Trophoblast cell (in vitro differentiated cells and primary cell): ENCODE data around the gene CDC42EP1.

Experiments
- DNase-seq, 2 donors: peaks; one replicate each; pipeline ENCODE4 v3.0.0-alpha.2; 2016
- H2AFZ ChIP-seq: 2 replicates; pipeline ENCODE4 v1.6.1; 2013; ENCODE audit warnings: low read length, moderate library complexity, mild to moderate bottlenecking; ENCODE audit not compliant: insufficient read depth, poor library complexity
- H2AK5ac ChIP-seq: 2 replicates; pipeline ENCODE4 v1.6.1; 2013; ENCODE audit warnings: mild to moderate bottlenecking, low read length
- H2BK120ac ChIP-seq: 2 replicates; pipeline ENCODE4 v1.6.1; 2013; ENCODE audit warnings: low read length, mild to moderate bottlenecking, moderate library complexity; ENCODE audit not compliant: insufficient read depth, poor library complexity
- H2BK12ac ChIP-seq: 2 replicates; pipeline ENCODE4 v1.6.1; 2013; ENCODE audit warnings: mild to moderate bottlenecking, low read length, moderate library complexity
- H2BK5ac ChIP-seq: 2 replicates; pipeline ENCODE4 v1.6.1; 2013; ENCODE audit warnings: low read length, low read depth, moderate library complexity, mild to moderate bottlenecking; ENCODE audit not compliant: poor library complexity
- H3K14ac ChIP-seq: 2 replicates; pipeline ENCODE4 v1.6.1; 2013; ENCODE audit warnings: mild to moderate bottlenecking, low read length
- H3K18ac ChIP-seq: 2 replicates; pipeline ENCODE4 v1.6.1; 2013; ENCODE audit warnings: mild to moderate bottlenecking, low read length
- H3K23ac ChIP-seq: 2 replicates; pipeline ENCODE4 v1.6.1; 2013; ENCODE audit warnings: low read length
- H3K27ac ChIP-seq: 2 replicates; pipeline ENCODE4 v1.5.1; 2013; ENCODE audit warnings: low read depth, mild to moderate bottlenecking, inconsistent platforms, low read length, moderate library complexity
- H3K27me3 ChIP-seq: 2 replicates; pipeline ENCODE4 v1.6.1; 2013; ENCODE audit warnings: inconsistent platforms, mild to moderate bottlenecking, low read length, moderate library complexity; ENCODE audit not compliant: insufficient read depth
- H3K36me3 ChIP-seq, 2 experiments: 1 replicate in 1 of 2; 2 replicates in 1 of 2; pipeline ENCODE4 v1.6.1; 2013; ENCODE audit warnings: low read length in 2 of 2, mild to moderate bottlenecking in 2 of 2, moderate library complexity in 1 of 2; ENCODE audit not compliant: insufficient read depth in 2 of 2, control insufficient read depth in 1 of 2
- H3K4ac ChIP-seq: 2 replicates; pipeline ENCODE4 v1.6.1; 2013; ENCODE audit warnings: low read depth, mild to moderate bottlenecking, low read length, moderate library complexity
- H3K4me1 ChIP-seq, 2 experiments: 1 replicate in 1 of 2; 2 replicates in 1 of 2; pipeline ENCODE4 v1.6.1; 2013; ENCODE audit warnings: low read length in 2 of 2, mild to moderate bottlenecking in 2 of 2, moderate library complexity in 1 of 2; ENCODE audit not compliant: insufficient read depth in 2 of 2, control insufficient read depth in 1 of 2
- H3K4me2 ChIP-seq: 2 replicates; pipeline ENCODE4 v1.6.1; 2013; ENCODE audit warnings: inconsistent platforms, mild to moderate bottlenecking, low read length, moderate library complexity
- H3K4me3 ChIP-seq: 2 replicates; pipeline ENCODE4 v1.5.1; 2013; ENCODE audit warnings: mild to moderate bottlenecking, low read depth, low read length, inconsistent platforms
- H3K79me1 ChIP-seq: one replicate; pipeline ENCODE4 v1.6.1; 2013; ENCODE audit warnings: low read length
- H3K79me2 ChIP-seq: 2 replicates; pipeline ENCODE4 v1.6.1; 2013; ENCODE audit warnings: low read length, mild to moderate bottlenecking; ENCODE audit not compliant: control insufficient read depth, insufficient read depth, poor library complexity
- H3K9ac ChIP-seq: 2 replicates; pipeline ENCODE4 v1.6.1; 2013; ENCODE audit warnings: mild to moderate bottlenecking, low read length
- H3K9me3 ChIP-seq: 2 replicates; pipeline ENCODE4 v1.6.1; 2013; ENCODE audit warnings: low read depth, mild to moderate bottlenecking, control low read depth, inconsistent platforms, low read length; ENCODE audit not compliant: insufficient read depth
- H4K12ac ChIP-seq: 2 replicates; pipeline ENCODE4 v1.6.1; 2013; ENCODE audit warnings: low read depth, mild to moderate bottlenecking, low read length, moderate library complexity
- H4K8ac ChIP-seq: 2 replicates; pipeline ENCODE4 v1.6.1; 2013; ENCODE audit warnings: low read depth, mild to moderate bottlenecking, low read length, moderate library complexity
- H4K91ac ChIP-seq: one replicate; pipeline ENCODE4 v1.6.1; 2013; ENCODE audit warnings: low read depth, mild to moderate bottlenecking, low read length, moderate library complexity
- WGBS: extraction: QIAGEN DNeasy Blood & Tissue Kit; methylation state at CpG from one replicate; pipeline ENCODE4 v1.1.7; 2013; ENCODE audit warnings: missing lambda C conversion rate; ENCODE audit not compliant: insufficient read length, insufficient coverage; ENCODE audit errors: extremely low coverage; 5-methylcytosine and 5-hydroxymethylcytosine counted together

The CDC42EP1 gene

DNA sequence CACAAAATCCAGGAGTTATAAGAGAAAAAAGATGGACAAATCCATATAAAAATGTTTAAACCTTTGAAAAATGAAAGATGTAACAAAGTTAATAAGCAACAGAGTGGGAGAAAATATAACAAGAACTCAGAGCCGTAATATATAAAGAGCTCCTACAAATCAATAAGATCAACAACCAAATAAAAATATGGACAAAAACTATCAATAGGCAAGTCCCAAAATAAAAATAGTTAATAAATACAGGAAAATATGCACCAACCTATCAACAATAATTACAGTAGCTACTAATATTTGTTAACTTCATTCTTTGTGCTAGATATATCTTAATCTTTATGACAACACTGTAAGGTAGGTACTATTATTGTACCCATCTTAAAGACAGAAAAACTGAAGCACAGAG, 43.8 kb upstream of the CDC42EP1 start:
- Histone ChIP-seq H3K79me2 (peaks cover 5% of the 10 kb centered on the region), H2BK12ac (no peak overlapping the region), H3K27ac (no peak overlapping the region), H3K4me3 (no peak overlapping the region), H3K9me3 (peaks cover 6% of the 10 kb centered on the region), H4K12ac (no peak overlapping the region), H3K4me1 (peaks cover 14 to 19% of the 10 kb centered on the region in 2 experiments), H3K27me3 (peaks cover 3% of the 10 kb centered on the region), H4K8ac (no peak overlapping the region), H2BK120ac (no peak overlapping the region), H2AK5ac (no peak overlapping the region), H3K79me1 (peaks cover 10% of the 10 kb centered on the region), H2BK5ac (no peak overlapping the region), H3K9ac (no peak overlapping the region), H3K4me2 (no peak overlapping the region), H4K91ac (no peak overlapping the region), H3K18ac (no peak overlapping the region), H3K4ac (no peak overlapping the region), H3K36me3 (no peaks in the 10 kb centered on the region), H3K23ac (no peak overlapping the region), H3K14ac (no peak overlapping the region), H2AFZ (no peak overlapping the region)
- DNase-seq = no peak
- no CpG with 5 or more reads among the region's 1 CpG for WGBS

GRCh38 chr22:37517826-37518450, 42.3 kb upstream of the CDC42EP1 start:
- Histone ChIP-seq H3K4me3 (no peak overlapping the region), H3K27ac (no peak overlapping the region), H3K36me3 (no peaks in the 10 kb centered on the region), H2BK120ac (no peak overlapping the region), H4K91ac (no peak overlapping the region), H3K27me3 (peaks cover 3% of the 10 kb centered on the region), H3K4ac (no peak overlapping the region), H3K23ac (no peak overlapping the region), H3K4me1 (peaks cover 5 to 7% of the 10 kb centered on the region in 2 experiments), H3K9ac (no peak overlapping the region), H4K12ac (no peak overlapping the region), H2BK12ac (no peak overlapping the region), H3K79me2 (peaks cover 5% of the 10 kb centered on the region), H2AFZ (no peak overlapping the region), H2BK5ac (no peak overlapping the region), H4K8ac (no peak overlapping the region), H3K9me3 (peaks cover 6% of the 10 kb centered on the region), H2AK5ac (no peak overlapping the region), H3K4me2 (peak overlapping the region; percentile 70), H3K79me1 (peaks cover 10% of the 10 kb centered on the region), H3K18ac (no peak overlapping the region), H3K14ac (no peak overlapping the region)
- no peak for DNase-seq
- WGBS = no CpG with 5 or more reads among the region's 15 CpGs

DNA sequence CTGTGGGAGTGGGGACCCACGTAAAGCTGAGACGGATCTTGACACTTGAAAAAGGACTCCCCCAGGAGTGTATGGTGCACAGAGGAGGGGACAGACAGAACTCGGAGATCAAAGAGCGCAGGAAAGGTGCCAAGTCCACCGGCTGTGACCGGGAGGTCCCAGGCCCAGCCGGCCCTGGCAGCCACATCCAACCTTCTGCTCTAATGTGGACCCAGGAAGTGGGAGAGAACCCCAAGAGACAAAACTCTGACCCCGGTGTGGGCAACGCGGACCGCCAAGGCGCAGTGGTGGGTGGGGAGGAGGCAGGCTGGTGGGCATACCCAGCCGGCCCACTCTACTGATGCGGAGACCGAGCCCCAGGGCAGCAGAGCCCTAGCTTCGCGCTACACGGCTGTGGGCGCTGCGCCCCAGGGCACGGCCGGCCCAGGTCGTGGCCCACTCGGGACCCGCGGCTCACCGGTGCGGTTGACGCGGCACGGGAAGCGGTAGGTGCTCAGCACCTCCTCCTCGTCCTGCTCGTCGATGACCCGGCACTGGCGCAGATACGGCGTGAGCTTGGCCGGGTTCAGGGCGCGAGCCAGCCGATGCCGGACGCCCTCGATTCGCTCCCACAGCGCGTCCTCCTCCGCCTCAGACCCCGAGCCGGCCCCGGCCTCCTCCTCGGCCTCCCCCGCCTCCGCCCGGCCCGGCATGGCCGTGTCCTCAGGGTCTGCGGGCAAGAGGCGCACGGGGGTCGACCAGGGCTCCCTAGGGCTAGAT, 41.6 kb upstream of the CDC42EP1 start:
- H2BK5ac ChIP-seq = no peak overlapping the region
- H3K4ac ChIP-seq = peak overlapping the region; percentile 13
- peak in 1 of 2 donors; percentile 14 for DNase-seq
- peaks cover 5% of the 10 kb centered on the region for H3K79me2 ChIP-seq
- peak overlapping the region; percentile 68 for H3K4me3 ChIP-seq
- H3K27me3 ChIP-seq = peaks cover 3% of the 10 kb centered on the region
- peak overlapping the region; percentile 62 for H2AFZ ChIP-seq
- no peak overlapping the region for H2AK5ac ChIP-seq
- H3K14ac ChIP-seq = peak overlapping the region; percentile 67
- peak overlapping the region; percentile 6 for H4K12ac ChIP-seq
- H4K8ac ChIP-seq = peak overlapping the region; percentile 63
- peak overlapping the region; percentile 40 for H2BK120ac ChIP-seq
- H3K79me1 ChIP-seq = peaks cover 10% of the 10 kb centered on the region
- no peak overlapping the region for H3K27ac ChIP-seq
- H4K91ac ChIP-seq = peak overlapping the region; percentile 60
- no peak overlapping the region for H3K9ac ChIP-seq
- peak overlapping the region; percentile 70 for H3K4me2 ChIP-seq
- peaks cover 3 to 7% of the 10 kb centered on the region in 2 experiments for H3K4me1 ChIP-seq
- peak overlapping the region; percentile 53 for H3K18ac ChIP-seq
- WGBS = no CpG with 5 or more reads among the region's 63 CpGs
- no peaks in the 10 kb centered on the region for H3K36me3 ChIP-seq
- H3K23ac ChIP-seq = no peak overlapping the region
- H2BK12ac ChIP-seq = peak overlapping the region; percentile 2
- peaks cover 6% of the 10 kb centered on the region for H3K9me3 ChIP-seq

DNA sequence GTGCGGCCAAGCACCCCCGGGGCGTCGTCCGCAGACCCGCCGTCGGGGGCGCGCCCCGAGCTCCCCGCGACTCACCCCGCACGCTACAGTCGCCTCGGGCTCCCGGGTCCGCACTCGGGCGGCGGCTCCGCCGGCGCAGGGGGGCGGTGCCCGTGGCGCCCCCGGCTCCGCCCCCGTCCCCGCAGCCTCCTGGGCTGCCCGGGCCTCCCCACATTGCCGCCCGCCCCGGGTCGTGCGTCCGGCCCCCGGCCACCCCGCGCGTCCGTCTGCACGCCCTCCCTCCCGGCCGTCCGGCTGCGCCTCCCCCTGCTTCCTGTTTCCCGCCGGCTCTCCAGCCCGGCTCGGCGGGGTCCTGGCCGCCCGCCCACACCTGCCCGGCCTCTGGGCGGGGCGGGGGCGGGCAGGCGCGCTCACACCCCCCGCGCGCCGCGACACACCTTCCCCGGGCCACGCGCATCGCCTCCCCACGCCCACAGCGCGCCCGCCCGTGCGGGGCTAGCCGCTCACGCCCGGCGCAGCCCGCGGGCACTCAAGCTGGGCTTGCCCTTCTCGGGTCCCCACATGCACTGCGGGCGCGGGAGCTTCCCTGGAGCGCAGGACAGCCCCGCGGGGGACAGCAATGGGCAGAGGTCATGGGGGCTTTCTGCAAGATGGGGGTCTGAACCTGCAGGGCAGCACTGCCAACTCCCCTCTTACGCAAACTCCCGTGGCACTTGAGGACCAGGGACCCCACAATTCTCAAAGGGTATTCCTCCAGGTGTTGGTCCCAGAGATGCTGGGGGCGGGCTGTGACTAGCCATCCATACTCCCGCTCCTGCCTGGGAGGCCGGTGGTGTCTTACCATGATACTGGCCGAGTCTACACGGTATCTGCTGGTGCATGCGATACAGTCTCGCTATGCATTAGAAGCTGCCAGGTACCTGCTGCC, 40.7 kb upstream of the CDC42EP1 start, which contains the start of gene CARD10:
TSS of gene CARD10 (minus strand) at position 148 of the 928 bp plus-strand sequence. CDS start 215 bp downstream, outside the sequence.
- H3K14ac ChIP-seq = peak within 1 kb of the TSS; percentile 67
- H3K9me3 ChIP-seq = peaks cover 6% of the 10 kb centered on the region

More for the DNA sequence above, 40.7 kb upstream of the CDC42EP1 start, which contains the start of gene CARD10:
- Histone ChIP-seq H3K27ac (no peak within 1 kb of the TSS), H3K4ac (peak within 1 kb of the TSS; percentile 13), H3K27me3 (peaks cover 3% of the 10 kb centered on the region), H4K8ac (peak within 1 kb of the TSS; percentile 63), H2BK5ac (no peak within 1 kb of the TSS), H3K4me1 (peaks cover 3 to 7% of the 10 kb centered on the region in 2 experiments), H3K79me2 (peaks cover 5% of the 10 kb centered on the region), H3K23ac (no peak within 1 kb of the TSS), H4K91ac (peak within 1 kb of the TSS; percentile 60), H3K4me3 (peak within 1 kb of the TSS; percentile 68), H3K79me1 (peaks cover 10% of the 10 kb centered on the region), H3K36me3 (no peaks in the 10 kb centered on the region), H2AK5ac (no peak within 1 kb of the TSS), H3K18ac (peak within 1 kb of the TSS; percentile 53), H2BK12ac (peak within 1 kb of the TSS; percentile 2), H4K12ac (peak within 1 kb of the TSS; percentile 6), H3K4me2 (peak within 1 kb of the TSS; percentile 70), H2AFZ (peak within 1 kb of the TSS; percentile 80), H3K9ac (peak within 1 kb of the TSS; percentile 23), H2BK120ac (peak within 1 kb of the TSS; percentile 40)
- peak in 1 of 2 donors; percentile 37 for DNase-seq
- no CpG with 5 or more reads among the region's 99 CpGs for WGBS
